Effector CD8-positive, alpha-beta T cell (primary cell): Measurements from ENCODE around the gene RALGAPB.
"Not testable (repeated sequence)": the region's sequence is repeated elsewhere in the genome, so short reads cannot be mapped to it uniquely, and the experiment has no call there.

Source experiments
- DNase-seq: peaks from one replicate; lab custom pipeline; 2025; lab: John Stamatoyannopoulos, UW
- total RNA-seq, 4 experiments: gene quantifications; one replicate each; lab custom pipeline; 2026; lab: John Stamatoyannopoulos, UW

The RALGAPB gene
- 163 to 189 (median 181) reads per million in 4 experiments for total RNA-seq

DNA sequence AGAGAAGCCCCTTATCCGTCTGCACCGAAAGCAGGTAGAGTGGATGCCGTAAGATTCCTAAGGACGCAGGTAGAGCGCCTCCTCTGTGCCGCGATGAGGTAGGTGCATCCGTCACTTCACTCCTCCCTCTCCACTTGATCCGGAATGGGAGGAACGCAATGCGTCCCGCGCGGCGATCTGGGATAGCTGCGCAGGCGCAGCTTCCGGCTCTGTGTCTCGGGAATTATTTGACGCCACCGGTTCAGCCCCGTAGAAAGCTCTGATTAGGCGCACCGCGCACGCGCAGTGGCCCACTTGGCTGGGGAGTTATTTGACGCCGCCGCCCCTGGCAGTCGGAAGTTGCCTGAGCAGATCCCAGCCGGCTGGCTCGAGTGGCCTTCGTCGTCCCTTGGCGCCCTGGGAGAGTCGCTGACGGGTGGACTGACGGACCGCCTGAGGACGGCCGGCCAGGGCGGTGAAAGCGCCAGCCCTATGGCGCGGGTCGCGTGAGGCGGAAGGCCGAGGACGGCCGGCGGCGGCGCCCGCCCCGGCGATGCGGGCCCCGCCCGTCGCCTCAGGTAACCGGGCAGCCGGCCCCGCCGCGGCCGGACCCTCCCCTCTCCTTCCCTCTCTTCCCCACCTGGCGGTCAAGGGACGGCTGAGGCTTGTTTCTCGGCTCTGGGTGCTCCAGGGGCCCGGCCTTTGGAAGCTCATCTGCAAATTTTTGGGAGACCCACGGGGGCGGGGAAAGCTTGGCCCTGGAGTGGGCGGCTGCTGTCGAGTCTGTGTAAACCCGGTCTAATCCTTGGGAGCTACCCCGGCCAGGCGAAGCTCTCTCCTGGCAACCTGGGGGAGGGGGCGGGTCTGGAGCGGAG, at the start of gene RALGAPB:
Gene RALGAPB (plus strand): TSS at position 331 of the 854 bp plus-strand sequence. CDS start 15,590 bp downstream, outside the sequence.
- peak; percentile 98 for DNase-seq

DNA sequence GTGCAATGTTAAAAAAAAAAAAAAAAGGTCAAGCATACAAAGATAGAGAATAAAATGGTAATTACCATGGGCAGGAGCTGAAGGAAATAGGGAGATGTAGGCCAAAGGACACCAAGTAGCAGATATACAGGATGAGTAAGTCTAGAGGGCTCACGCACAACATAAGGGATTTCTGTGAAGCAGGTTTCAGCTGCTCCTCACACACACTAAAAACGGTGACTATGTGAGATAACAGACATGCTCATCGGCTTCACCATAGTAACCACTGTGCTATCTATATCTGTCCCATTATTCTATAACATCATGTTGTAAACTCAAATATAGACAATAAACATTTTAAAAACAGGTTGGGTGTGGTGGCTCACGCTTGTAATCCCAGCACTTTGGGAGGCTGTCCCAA, 49.1 kb upstream of the RALGAPB start:
- DNase-seq, result no peak

GRCh38 chr20:38424401-38424800, 48.2 kb upstream of the RALGAPB start:
- DNase-seq, result no peak

DNA sequence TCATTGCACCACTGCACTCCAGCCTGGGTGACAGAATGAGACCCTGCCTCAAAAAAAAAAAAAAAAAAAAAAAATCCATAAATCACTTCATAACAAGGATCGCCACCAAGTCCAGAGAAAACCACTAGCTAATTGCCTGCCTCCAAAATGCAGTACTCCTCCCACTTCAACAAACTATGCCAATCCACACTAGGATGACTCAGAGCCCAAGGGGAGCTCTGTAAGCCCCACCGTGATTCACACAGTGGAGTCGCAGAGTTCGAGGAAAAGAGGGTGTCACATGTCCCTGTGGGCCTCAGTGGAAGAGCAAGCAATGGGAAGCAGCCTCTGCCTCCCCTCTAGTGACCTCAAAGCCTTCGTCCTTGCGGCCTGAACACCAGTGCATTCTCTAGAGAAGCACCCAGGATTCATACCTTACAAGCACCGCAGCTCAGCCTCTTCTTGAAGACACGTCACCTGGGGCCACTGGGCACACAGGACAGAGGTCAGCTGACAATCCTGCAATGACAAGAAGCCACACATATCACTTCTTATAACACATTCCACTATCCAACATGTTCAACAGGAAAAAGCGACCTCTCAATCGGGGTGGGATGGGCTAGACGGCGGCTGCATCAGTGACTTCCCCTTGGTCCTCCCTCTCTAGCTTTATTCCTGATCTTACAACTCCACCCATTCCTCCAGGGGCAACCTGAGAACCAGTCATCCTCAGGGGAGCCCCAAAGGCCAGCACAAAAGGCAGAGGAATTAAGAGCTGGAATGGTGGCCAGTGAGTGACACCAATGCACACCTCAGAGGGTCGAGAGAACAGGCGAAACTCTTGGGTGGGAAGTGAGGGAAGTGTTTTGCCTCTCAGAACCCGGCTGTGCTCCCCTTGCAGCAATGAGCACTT, 46.4 kb upstream of the RALGAPB start:
- DNase-seq, result no peak

DNA sequence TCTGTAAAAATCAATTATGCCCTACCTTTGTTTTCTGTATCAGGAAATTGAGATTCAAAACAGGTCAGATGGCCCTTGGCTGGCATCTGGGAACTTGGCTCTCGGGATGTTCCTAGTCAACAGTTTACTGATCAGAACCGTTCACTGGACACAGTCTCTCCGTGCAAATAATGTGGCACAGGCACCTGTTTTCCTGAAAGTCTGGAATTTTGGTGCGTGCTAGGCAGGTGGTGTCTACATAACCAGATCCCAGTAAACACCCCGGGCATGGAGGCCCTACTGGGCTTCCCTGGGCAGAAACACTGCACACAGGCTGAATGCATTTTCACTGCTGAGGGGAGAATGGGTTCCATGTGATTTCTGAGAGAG, 45.0 kb upstream of the RALGAPB start:
- DNase-seq, result no peak

GRCh38 chr20:38428800-38429199, 43.8 kb upstream of the RALGAPB start:
- no peak for DNase-seq

- no peak for DNase-seq
These were observed 43.3 kb upstream of the RALGAPB start for GRCh38 chr20:38429301-38429700.

GRCh38 chr20:38430679-38431325, 41.8 kb upstream of the RALGAPB start:
- DNase-seq, result no peak

GRCh38 chr20:38432292-38432691, 40.4 kb upstream of the RALGAPB start:
- DNase-seq, result no peak

GRCh38 chr20:38432870-38433269, 39.8 kb upstream of the RALGAPB start:
- not testable (repeated sequence) for DNase-seq

DNA sequence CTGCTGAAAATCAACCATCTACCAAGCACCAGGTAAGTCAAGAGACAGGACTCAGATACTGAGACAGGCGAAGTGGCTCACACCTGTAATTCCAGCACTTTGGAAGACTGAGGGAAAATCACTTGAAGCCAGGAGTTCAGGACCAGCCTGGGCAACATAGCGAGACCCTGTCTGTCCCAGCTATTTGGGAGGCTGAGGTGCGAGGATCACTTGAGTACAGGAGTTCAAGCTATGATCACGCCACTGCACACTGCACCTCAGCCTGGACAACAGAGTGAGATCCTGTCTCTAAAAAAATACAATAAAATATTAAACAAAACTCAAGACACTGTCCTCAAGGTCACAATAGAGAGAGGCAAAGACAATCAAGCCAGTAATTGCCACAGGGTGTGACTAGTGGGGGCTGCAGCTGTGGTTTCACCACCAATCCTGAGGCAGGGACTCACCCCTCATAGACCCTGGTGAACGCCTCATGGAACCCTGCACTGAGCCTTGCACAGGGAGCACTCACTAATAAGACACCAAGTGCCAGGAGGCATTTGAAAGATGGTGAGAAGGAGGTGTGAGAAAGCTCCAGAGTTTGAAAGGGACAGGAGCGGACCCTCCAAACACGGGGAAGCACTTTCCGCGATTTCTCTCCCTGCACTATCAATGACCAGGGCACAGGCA, 39.2 kb upstream of the RALGAPB start:
- no peak for DNase-seq

GRCh38 chr20:38434301-38434741, 38.3 kb upstream of the RALGAPB start:
- DNase-seq, result no peak

DNA sequence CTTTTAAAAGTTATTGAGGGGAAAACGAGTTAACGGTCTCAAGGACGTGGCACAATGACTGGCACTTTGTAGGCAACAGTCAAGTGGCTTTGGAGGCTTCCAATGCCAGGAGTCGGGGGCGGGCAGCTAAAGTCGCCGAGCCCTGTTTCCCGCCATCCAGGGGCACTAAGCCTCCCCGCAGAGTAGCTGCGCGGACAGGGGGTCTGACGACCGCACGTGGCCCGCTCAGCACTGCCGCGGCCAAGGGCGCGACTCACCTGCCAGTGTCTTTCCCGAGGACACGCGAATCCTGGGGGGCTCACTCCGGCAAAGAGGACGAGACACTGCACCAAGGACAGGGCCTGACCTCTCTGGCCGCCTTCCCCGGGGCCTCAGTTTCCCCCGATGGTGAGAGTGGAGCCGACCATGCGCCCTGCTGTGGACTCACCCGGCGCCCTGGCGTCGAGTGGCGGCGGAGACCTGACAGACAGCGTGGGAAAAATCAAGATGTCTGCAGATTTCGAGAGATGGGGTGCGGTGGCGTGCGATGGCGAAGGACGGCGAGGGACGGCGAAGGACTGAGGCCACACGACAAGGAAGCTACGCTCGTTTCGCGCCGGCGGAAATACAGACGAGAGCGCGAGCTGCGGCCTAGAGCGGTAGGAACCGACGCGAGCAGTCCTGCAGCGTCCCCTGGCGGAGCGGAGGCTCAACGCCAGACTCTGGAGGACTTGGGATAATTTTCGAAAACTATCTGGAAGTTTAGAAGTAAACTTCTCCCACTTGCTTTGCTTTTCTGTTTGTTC, 37.7 kb upstream of the RALGAPB start, which contains the start of gene SNHG17:
Gene SNHG17 (minus strand): TSS at position 559 of the 785 bp plus-strand sequence.
- peak; percentile 84 for DNase-seq

DNA sequence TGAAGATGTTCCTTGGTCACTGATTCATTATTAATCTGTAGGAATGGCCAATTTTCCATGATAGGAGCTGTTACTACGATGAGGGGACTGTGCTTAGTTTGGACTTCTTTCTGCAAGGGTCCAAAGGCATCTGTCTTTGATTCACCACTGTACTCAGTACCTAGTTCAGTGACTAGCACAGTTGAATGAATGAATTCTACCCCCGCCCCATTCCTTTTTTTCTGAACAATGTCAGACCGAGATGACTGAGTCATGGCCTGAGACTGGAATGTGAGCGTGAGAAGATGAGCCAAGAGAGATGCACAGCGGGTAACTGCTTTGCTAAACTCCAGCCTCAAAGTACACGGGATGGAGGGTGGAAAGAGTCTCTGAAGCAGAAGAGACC, 37.1 kb upstream of the RALGAPB start:
- DNase-seq, result no peak

DNA sequence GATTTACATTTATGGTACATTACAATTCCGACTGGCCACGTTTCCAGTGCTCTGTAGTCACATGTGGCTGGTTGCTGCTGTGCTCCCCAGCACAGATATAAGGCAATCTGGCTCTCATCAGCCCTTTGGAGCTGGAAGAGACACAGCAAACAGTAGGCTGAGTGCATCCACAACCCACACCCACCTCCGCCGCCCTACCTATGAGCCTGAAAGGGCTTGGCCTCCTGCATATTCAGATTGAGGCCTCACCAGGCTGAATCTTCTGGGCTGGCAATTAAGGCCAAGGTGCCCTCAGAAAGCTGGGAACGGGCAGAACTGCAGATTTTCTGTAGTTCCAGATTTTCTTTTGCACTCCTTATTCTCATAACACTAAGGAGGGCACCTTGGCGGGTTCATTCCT, 34.8 kb upstream of the RALGAPB start:
- no peak for DNase-seq

DNA sequence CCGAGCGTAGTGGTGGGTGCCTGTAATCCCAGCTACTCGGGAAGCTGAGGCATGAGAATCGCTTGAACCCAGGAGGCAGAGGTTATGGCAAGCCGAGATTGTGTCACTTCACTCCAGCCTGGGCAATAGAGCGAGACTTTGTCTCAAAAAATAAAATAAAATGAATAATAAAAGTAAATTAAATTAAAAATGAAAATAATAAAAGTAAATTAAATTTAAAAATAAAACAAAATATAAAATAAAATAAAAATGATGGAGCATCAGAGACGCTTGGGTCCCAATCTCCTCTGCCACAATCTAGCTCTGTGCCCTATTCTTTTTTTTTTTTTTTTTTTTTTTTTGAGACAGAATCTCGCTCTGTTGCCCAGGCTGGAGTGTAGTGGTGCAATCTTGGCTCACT, 31.5 kb upstream of the RALGAPB start:
- DNase-seq, result not testable (repeated sequence)

DNA sequence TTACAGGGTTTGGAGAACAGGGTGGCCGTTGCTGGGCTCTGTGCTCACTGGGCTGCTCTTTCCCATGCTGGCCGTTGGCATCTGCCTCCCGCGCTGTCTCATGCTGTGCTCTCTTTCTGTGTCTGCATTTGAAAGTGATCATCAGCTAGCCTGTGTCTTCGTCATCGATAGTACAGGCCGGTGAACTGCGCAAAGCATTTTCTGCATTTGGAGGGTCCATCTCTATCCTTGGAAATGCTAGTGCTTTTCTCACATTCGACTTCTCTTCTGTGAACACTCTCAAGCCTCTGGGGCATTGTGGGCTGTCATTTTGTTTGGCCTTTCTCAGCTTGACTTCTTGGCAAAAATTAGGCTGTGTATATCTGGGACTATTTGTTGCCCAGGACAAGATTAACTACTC, 30.7 kb upstream of the RALGAPB start:
- no peak for DNase-seq

GRCh38 chr20:38445381-38445796, 27.3 kb upstream of the RALGAPB start:
- DNase-seq, result no peak

DNA sequence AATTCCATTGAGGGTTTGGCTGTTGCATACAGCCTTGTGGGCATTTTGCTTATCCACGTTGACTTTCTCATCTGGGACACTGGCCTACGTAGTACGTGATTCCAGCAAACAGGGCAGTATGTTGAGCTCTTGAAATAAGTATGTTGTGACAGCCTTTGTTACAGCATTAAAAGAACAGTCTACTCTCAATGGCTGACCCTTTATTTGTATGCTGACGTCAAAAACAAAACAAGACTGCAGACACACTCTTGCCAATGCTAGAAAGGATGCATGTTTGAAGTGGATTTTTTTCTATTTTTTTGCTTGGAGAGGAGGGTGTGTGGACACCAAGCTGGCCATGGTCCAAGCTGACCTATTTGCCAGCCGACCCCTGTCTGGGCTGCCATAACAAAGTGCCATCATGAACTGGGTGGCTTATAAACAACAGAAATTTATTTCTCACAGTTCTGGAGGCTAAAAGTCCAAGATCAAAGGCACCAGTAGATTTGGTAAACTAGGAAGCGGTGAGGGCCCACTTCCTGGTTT, 26.7 kb upstream of the RALGAPB start:
- no peak for DNase-seq

GRCh38 chr20:38446441-38447209, 26.0 kb upstream of the RALGAPB start:
- DNase-seq, result peak; percentile 83
